ENCODE measurements around the gene SUSD2.
"Not testable (repeated sequence)": the region's sequence is repeated elsewhere in the genome, so short reads cannot be mapped to it uniquely, and the experiment has no call there.

Gene SUSD2

DNA sequence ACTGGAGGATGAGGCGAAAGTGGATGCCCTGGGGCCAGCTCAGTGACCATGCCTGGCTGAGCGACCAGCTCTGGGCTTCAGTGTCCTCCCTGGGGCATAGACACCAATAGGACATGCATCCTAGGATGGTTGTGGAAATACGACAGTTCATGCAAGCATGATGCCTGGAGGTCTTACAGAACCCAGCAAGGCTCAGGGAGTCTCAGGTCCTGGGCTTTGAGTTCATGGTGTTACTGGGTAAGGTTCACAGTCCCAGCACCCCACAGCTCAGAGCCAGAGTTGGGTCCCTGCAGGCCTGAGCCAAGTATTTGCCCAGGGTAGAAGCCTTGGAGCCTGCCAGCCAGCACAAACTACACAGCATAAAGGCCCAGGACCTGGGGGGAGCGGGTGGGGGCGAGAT lies 4.2 kb upstream of the SUSD2 start:
- no peak for DNase-seq

DNA sequence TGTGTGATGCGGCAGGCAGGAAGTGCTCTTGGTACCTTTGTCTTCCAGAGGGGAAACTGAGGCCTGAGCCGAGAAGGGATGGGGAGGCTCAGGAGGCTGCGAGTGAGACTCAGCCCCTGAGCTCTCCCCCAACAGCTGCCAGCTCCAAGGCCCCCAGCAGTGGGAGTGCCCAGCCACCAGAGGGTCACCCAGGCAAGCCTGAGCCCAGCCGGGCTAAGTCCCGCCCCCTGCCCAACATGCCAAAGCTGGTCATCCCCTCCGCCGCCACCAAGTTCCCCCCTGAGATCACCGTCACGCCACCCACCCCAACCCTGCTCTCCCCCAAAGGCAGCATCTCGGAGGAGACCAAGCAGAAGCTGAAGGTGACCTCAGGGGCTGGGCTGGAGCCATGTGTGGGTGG lies 3.8 kb upstream of the SUSD2 start:
- no peak for DNase-seq

DNA sequence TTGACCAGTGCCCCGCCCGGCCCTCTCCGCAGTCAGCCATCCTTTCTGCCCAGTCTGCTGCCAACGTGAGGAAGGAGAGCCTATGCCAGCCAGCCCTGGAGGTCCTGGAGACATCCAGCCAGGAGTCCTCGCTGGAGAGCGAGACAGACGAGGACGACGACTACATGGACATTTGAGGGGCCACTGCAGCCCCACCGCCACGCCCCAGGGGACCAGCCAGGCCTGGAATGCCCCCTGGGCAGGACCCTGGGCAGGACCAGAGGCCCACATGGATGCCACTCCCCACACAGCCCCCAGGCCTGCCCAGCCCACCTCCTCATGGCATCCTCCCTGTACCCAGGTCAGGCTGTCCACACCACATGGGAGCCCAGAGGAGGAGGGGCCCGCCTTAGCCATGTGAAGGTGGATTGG lies 3.3 kb upstream of the SUSD2 start:
- DNase-seq = no peak

GRCh38 chr22:24178502-24179440 lies 2.5 kb upstream of the SUSD2 start:
- DNase-seq = no peak

DNA sequence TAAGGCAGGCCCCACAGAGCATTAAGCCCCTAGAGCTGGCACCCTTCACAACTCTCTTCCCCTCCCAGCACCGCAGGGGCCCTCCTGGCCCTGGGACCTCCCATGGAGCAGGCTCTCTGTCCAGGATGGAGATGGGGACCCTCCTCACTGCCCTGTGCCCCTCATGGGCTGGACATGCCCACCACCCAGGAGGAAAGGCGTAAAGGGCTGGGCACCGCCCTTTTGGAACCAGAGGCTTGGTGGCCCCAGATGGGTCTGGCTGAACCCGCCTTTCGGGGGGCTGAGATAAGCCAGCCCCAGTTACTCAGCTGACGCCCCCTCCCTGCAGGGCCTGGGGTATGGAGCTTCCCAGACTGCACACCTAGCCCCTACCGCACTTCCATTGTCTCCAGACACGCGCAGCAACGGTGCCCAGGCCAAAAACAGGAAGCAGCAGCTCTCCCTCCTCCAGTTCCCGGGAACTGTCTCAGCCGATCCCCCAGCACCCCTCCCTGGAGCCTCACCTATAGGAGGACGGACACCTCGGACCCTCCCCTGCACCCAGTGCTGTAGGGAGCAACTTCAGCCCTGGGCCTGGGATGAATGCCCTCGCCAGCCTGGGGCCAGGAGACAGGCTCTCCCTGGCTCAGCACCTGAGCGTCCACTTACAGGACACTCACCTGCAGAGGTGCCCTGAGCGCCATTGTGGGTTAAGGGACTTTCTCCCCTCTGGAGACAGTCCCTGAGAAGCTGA lies 1.6 kb upstream of the SUSD2 start:
- DNase-seq = no peak

- no peak for DNase-seq
These were observed 785 bp upstream of the SUSD2 start for GRCh38 chr22:24180316-24181087.

DNA sequence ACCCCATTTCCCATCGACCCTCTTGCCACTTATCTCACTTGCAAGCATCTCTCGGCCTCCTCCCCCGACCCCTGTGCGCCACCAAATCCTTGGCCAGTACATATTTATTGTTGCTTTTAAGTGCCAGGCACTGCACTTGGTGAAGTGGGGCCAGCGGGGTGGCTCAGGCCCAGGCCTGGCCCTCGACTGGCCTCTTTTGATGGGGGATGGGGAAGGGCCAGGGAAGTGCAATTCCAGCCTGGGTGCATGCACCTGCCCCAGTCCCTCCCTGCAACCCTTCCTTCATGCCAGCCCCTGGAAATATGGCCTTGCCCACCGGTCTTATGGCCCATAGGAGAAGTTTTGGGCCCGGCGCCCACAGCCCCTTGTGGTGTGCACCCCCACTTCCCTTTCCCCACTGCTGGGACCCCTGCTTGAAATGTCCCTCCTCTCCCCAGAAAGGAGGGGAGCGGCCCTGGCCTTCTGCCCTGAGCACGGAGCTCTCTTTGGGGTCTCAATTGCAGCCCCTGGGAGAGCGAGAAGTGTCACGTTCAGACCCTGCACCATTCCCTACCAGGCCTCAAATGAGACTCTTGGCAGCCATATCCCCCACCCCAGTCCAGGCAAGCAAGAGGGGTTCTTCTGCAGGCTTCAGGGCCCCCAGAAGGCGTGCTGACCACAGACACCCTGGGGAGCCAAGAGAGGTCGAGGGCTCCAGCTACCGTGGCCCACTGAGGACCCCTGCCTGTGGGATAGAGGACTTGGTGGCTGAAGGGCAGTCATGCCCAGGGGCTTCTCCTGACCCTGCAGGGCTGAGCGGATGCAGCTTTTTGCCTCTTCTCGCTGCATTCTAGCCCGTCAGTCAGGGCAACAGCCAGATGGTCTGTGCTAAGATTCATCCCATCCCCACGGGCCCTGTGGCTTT lies 961 bp downstream of the SUSD2 start:
- no peak for DNase-seq

- not testable (repeated sequence) for DNase-seq
These were observed 1.6 kb downstream of the SUSD2 start for GRCh38 chr22:24182900-24183246.

DNA sequence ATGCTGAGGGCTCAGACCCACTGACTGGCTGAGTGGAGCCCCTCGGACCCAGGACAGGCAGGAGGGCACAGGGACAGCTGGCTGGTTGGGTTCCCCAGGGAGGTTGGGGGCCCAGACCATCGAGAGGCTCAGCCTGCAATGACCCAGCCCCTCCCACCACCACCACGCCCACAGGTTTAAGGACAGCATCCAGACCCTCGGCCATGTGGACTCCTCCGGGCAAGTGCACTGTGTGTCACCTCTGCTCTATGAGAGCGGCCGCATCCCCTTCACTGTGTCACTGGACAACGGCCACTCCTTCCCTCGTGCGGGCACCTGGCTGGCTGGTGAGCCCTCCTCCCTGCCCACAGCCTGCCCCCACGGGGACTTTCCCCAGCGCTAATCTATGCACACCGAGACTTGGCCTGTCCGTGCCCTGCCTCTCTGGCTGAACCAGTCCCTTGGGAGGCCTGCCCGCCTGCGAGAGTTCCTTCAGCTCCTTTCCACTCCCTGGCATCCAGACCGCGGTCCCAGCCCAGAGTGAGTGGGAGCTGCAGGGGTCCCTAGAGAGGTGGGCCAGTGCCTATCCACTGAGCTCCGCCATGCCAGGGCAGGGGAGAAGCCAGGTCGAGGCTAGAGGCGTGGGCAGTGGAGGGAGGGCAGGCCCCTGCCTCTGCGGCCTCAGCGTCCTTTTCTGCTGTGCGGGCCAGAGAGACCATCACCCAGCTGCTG lies 2.2 kb downstream of the SUSD2 start:
- no peak for DNase-seq

DNA sequence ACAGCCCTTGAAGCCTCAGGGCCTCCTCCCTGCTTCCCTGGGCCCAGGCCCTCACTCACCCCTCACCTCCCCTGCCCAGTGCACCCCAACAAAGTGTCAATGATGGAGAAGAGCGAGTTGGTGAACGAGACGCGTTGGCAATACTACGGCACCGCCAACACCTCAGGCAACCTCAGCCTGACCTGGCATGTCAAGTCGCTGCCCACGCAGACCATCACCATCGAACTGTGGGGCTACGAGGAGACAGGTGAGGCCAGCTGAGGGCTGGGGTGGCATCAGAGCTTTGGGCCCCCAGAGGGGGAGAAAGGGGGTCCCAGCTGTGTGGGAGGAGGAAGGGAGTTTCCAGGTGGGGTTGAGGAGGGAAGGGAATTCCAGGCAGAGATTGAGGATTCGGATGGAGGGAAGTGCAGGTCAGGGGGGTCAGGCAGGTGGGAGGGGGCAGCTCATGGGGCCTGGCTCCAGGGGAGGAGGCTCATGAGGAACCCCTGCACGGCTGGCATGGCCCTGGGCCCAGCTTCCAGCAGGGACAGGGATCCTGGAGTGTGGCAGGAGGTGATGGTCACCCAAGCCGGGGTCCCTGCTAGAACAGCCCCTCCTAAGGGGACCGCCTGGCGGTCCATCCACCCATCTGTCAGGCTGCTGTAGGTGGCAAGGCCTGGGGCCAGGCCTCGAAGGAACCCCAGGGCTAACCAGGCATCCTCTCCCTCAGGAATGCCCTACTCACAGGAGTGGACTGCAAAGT lies 2.9 kb downstream of the SUSD2 start:
- DNase-seq = no peak

DNA sequence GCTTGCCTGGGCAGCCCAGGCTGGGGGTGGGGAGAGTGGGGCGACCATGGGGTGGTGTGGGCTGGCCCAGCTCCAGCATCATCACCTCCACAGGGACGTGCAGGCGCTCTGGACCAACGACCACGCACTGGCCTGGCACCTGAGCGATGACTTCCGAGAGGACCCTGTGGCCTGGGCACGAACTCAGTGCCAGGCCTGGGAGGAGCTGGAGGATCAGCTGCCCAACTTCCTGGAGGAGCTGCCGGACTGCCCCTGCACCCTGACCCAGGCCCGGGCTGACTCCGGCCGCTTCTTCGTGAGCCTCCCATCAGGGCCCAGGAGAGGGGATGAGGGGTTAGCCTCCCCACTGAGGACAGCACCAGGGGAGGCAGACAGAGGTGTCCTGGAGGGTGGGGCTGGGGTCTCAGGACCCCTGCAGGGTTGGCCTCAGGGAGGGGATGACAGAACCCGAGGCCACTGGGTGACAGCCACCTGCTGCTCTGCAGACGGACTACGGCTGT lies 3.8 kb downstream of the SUSD2 start:
- no peak for DNase-seq

GRCh38 chr22:24185501-24186351 lies 4.4 kb downstream of the SUSD2 start:
- DNase-seq = no peak

- no peak for DNase-seq
These were observed 5.1 kb downstream of the SUSD2 start for GRCh38 chr22:24186352-24186740.

DNA sequence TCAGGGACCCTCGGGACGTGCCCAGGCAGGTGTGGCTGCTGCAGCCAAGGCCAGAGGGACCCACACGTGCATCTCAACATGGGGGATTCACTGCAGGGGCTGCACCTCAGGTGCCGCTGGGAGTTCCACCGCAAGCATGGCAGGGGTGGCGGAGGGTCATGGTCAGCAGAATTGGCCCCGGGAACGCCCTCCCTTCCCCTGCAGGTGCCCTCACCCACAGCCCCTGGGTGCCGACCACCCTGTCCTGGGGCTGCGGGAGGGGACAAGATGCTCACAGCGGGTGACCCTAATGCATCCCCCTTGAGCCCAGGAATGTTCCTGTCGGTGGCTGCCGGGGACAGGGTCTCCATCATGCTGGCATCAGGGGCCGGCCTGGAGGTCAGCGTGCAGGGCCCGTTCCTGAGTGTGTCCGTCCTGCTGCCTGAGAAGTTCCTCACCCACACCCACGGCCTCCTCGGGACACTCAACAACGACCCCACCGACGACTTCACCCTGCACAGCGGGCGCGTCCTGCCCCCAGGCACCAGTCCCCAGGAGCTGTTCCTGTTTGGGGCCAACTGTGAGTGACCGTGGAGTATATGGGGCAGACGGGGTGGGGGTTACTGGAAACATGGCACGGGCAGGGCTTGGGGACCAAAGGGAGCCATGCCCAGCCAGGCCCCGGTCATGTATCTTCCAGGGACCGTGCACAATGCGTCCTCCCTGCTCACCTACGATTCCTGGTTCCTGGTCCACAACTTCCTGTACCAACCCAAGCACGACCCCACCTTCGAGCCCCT lies 5.8 kb downstream of the SUSD2 start:
- DNase-seq = no peak

DNA sequence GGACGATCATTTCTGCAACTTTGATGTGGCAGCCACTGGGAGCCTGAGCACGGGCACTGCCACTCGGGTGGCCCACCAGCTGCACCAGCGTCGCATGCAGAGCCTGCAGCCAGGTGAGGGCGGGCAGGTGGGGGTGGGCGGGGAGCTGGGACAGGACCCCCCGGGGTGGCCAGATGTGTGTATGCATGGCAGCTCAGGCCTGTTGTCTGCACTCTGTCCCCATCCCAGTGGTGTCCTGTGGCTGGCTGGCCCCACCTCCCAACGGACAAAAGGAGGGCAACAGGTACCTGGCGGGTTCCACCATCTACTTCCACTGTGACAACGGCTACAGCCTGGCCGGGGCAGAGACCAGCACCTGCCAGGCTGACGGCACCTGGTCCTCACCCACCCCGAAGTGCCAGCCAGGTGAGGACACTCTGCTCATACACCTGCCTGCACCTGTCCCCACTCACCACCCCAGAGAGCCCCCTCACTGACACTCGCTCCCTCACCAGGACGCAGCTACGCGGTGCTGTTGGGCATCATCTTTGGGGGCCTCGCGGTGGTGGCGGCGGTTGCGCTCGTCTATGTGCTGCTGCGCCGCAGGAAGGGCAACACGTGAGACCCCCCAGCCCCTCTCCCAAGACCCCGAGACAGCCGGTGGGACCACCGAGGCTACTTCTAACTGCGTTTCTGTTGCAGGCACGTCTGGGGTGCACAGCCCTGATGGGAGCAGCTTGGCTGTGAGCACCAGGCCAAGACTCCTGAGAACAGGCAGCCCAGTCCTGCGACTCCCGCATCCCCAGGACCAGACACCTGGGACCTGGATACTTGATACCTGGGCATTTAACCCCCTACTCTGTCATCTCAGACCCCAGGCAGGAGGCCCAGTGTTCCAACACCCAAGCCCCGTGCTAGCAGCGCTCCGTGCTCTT lies 6.7 kb downstream of the SUSD2 start:
- DNase-seq = no peak

DNA sequence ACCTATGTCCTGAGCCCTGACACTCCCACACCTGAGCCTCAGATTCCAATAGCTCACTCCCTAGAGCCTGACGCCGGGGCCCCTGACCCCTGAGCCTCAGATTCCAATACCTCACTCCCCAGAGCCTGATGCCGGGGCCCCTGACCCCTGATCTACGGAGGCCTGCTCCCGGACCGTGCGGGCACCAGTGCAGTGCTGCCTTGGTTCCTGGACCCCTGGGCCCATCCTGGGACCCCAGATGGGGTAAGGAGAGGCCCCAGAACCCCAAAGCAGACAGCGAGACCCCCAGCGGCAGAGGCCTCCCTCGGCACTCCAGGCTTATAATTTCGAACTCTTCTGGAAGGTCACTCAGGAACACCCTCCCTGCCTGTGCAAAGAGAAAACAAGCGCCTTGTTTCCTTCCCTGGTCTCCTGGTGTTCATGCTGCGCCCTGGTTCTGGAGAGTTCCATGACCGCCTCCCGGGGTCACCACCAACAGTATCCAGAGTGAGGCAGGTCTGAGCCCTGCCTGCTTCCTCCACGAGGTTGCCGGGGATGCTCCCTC lies 7.5 kb downstream of the SUSD2 start:
- DNase-seq = no peak

All from stimulated activated CD4-positive, alpha-beta T cell treated with anti-CD3 and anti-CD28 coated beads, Interleukin-1b, Interleukin-23, amount 100 ng/mL, for 48 hours (primary cell).